Lung (tissue), 12 donors: Measurements from ENCODE around the gene KCNQ1OT1. TPM values are rescaled to one million over a fixed set of nuclear protein-coding genes. Genes with fewer than 3 reads are reported as not detected.
A peak's percentile ranks its signal among the peaks of the same experiment; 100 is the strongest.

Experiments used
- ATAC-seq: fragments of 200-7000 bp; cut with Tn5 transposase; one replicate; pipeline ENCODE4 v1.9.1; 2020; ENCODE audit warnings: moderate number of reproducible peaks; ENCODE audit not compliant: insufficient read depth, low FRiP score
- DNase-seq, 3 donors: peaks; one replicate each; pipeline ENCODE4 v3.0.0-alpha.2; 2013 to 2017
- H3K27ac ChIP-seq, 2 donors: one replicate each; pipeline ENCODE4 v1.5.1; 2013; ENCODE audit warnings: mild to moderate bottlenecking in 2 of 2, moderate library complexity in 2 of 2, control low read depth in 1 of 2, inconsistent platforms in 1 of 2, low read depth in 1 of 2, low read length in 1 of 2
- H3K27me3 ChIP-seq, 3 donors: one replicate each; pipeline ENCODE4 v1.5.1; 2013; ENCODE audit warnings: low read length in 2 of 3; ENCODE audit not compliant: control insufficient read depth in 3 of 3, insufficient read depth in 3 of 3
- H3K36me3 ChIP-seq, 4 donors: one replicate each; pipeline ENCODE4 v1.5.1; 2013; ENCODE audit warnings: low read length in 4 of 4, mild to moderate bottlenecking in 1 of 4, moderate library complexity in 1 of 4; ENCODE audit not compliant: control insufficient read depth in 4 of 4, insufficient read depth in 4 of 4
- H3K4me1 ChIP-seq, 5 donors: one replicate each; pipeline ENCODE4 v1.5.1; 2013; ENCODE audit warnings: low read length in 5 of 5, mild to moderate bottlenecking in 2 of 5, moderate library complexity in 1 of 5; ENCODE audit not compliant: control insufficient read depth in 5 of 5, insufficient read depth in 5 of 5
- H3K4me3 ChIP-seq: one replicate; pipeline ENCODE4 v1.5.1; 2013; ENCODE audit warnings: mild to moderate bottlenecking, control low read depth, moderate library complexity
- H3K9ac ChIP-seq, 2 donors: one replicate each; pipeline ENCODE4 v1.5.1; 2013; ENCODE audit warnings: low read length in 2 of 2, control low read depth in 1 of 2; ENCODE audit not compliant: insufficient read depth in 1 of 2
- H3K9me3 ChIP-seq, 4 donors: one replicate each; pipeline ENCODE4 v1.5.1; 2013; ENCODE audit warnings: low read length in 3 of 4, mild to moderate bottlenecking in 1 of 4, moderate library complexity in 1 of 4; ENCODE audit not compliant: control insufficient read depth in 4 of 4, insufficient read depth in 3 of 4
- WGBS, 2 donors: extraction: QIAGEN DNeasy Blood & Tissue Kit; methylation state at CpG; one replicate each; pipeline ENCODE4 v1.1.7; 2013; 5-methylcytosine and 5-hydroxymethylcytosine counted together
- polyA plus RNA-seq, 2 donors: library from polyadenylated mRNA; stranded (reverse); fragments of 200-250 nt; gene quantifications; one replicate each; pipeline ENCODE4 v1.2.1, GENCODE V29; 2013
- total RNA-seq, 2 donors: library from RNA; depleted of rRNA in 1 of 2; stranded (reverse); fragments of >200 nt in 1 of 2; gene quantifications; one replicate each; pipeline ENCODE4 v1.2.1, GENCODE V29; 2014 to 2021
- TF ChIP-seq, protein P1 (sequence below): IDR thresholded peaks from 2 replicates; pipeline ENCODE4 v1.5.1; 2012; ENCODE audit warnings: mild to moderate bottlenecking; ENCODE audit errors: control extremely low read depth, extremely low read depth
- donor health status: control.
- donor health status: control.
- donor health status: Bipolar disorder and iron deficiency.
- donor health status: healthy.
- donor health status: DM: yes; HTN: yes; CAD: no.

KCNQ1OT1 gene
- total and polyA plus RNA-seq, 4 donors, result 0.02 to 14.5 (median 1.7) TPM

DNA sequence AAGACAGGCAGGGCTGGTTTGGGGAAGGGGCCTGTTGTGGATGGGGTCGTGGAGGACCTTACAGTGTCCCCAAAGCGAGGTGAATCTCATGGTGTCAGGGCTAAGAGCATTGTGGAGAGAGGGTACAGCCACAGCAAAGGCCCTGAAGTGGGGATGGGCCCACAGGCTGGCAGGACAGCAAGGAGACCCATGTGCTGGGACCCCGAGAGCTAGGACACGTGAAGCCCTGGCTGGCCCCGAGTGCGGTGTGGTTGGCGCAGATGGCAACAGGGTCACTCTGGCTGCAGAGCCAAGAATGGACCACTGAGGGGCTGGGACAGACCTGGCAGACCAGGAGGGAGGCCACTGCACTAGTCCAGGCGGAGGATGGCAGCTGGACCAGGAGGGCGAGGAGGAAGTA is 30.0 kb upstream of the KCNQ1OT1 start:
- Histone ChIP-seq H3K27ac (no peak overlapping the region), H3K9ac (no peak overlapping the region), H3K27me3 (no peaks in the 10 kb centered on the region), H3K9me3 (no peaks in the 10 kb centered on the region), H3K4me1 (peaks cover 0 to 50% (median 6%) of the 10 kb centered on the region in 5 donors), H3K4me3 (no peak overlapping the region), H3K36me3 (no peaks in the 10 kb centered on the region)
- no peak for ATAC-seq
- WGBS, 2 donors, result 94 to 95% methylated on average over 9 of the region's 9 CpGs
- DNase-seq, result no peak
- TF ChIP-seq, protein P1, sequence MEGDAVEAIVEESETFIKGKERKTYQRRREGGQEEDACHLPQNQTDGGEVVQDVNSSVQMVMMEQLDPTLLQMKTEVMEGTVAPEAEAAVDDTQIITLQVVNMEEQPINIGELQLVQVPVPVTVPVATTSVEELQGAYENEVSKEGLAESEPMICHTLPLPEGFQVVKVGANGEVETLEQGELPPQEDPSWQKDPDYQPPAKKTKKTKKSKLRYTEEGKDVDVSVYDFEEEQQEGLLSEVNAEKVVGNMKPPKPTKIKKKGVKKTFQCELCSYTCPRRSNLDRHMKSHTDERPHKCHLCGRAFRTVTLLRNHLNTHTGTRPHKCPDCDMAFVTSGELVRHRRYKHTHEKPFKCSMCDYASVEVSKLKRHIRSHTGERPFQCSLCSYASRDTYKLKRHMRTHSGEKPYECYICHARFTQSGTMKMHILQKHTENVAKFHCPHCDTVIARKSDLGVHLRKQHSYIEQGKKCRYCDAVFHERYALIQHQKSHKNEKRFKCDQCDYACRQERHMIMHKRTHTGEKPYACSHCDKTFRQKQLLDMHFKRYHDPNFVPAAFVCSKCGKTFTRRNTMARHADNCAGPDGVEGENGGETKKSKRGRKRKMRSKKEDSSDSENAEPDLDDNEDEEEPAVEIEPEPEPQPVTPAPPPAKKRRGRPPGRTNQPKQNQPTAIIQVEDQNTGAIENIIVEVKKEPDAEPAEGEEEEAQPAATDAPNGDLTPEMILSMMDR, result no peak

GRCh38 chr11:2728663-2729332 is 29.0 kb upstream of the KCNQ1OT1 start:
- no peak overlapping the region for H3K27ac ChIP-seq
- TF ChIP-seq, protein P1, result no peak
- no peak overlapping the region for H3K4me3 ChIP-seq
- ATAC-seq (no peak), DNase-seq (peak in 2 of 3 donors; percentile 58 to 59)
- no peaks in the 10 kb centered on the region for H3K36me3 ChIP-seq
- no peak overlapping the region for H3K9ac ChIP-seq
- H3K27me3 ChIP-seq, result no peaks in the 10 kb centered on the region
- 91 to 95% methylated on average over 18 of the region's 18 CpGs for WGBS, 2 donors
- H3K4me1 ChIP-seq, result peaks cover 0 to 51% (median 7%) of the 10 kb centered on the region in 5 donors
- no peaks in the 10 kb centered on the region for H3K9me3 ChIP-seq

DNA sequence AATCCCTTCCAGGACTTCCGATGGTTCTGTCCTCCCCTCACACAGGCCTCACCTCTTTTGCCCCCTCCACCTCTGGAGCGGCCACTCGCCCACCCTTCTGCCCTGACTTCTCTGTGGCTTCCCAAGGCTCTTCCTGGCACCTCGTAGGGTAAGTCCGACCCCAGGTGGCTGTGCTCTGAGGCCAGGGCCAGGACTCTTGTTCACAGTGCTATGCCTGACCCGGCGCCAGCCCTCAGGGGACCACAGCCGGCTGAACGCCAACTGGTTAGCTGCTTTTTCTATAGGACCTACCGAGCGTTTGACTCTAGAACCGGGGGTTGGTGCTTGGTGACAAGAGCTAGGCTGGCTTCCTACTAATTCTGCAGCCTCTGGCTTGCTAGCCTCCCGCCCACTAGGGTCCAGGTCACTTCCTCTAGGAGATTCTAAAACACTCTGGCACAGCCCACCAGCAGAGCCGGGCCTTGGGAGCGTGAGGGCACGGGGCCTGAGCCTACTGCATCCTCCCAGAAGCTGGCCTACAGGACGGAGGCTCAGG is 28.4 kb upstream of the KCNQ1OT1 start:
- Histone ChIP-seq H3K36me3 (no peaks in the 10 kb centered on the region), H3K27ac (no peak overlapping the region), H3K27me3 (no peaks in the 10 kb centered on the region), H3K9ac (no peak overlapping the region), H3K4me3 (no peak overlapping the region), H3K9me3 (no peaks in the 10 kb centered on the region), H3K4me1 (peaks cover 0 to 51% (median 7%) of the 10 kb centered on the region in 5 donors)
- DNase-seq, result no peak
- WGBS, 2 donors, result 94 to 95% methylated on average over 17 of the region's 17 CpGs
- ATAC-seq, result no peak
- TF ChIP-seq, protein P1, result no peak
